ENCODE results near the gene L3MBTL4. TPM values are rescaled to one million over a fixed set of nuclear protein-coding genes. Genes with fewer than 3 reads are reported as not detected.
A peak's percentile ranks its signal among the peaks of the same experiment; 100 is the strongest.
"Not testable (repeated sequence)": the region's sequence is repeated elsewhere in the genome, so short reads cannot be mapped to it uniquely, and the experiment has no call there.

The L3MBTL4 gene
- total RNA-seq, 1 donor from 2014 or later: 0.34 TPM

GRCh38 chr18:6052449-6052913 is 362.2 kb downstream of the L3MBTL4 start:
- H3K36me3 Mint-ChIP-seq: no peaks in the 10 kb centered on the region
- Histone ChIP-seq H4K20me1 (ENCODE audit: low read depth) (no peaks in the 10 kb centered on the region), H3K9me3 (ENCODE audit: low read depth) (no peaks in the 10 kb centered on the region)

GRCh38 chr18:6047596-6047995 is 367.1 kb downstream of the L3MBTL4 start:
- H3K36me3 Mint-ChIP-seq; H2AFZ ChIP-seq (replicated peaks); H3K27me3 ChIP-seq; H3K27ac ChIP-seq; H3K4me1 ChIP-seq; H3K79me2 ChIP-seq (ENCODE audit: low read depth); H3K4me3 ChIP-seq; H3K4me1 Mint-ChIP-seq; H3F3A ChIP-seq (ENCODE audit: low read depth); H3K27me3 Mint-ChIP-seq (ENCODE audit: insufficient read depth, low read depth); H3K27ac Mint-ChIP-seq; H3K9me3 ChIP-seq (ENCODE audit: low read depth); H3K36me3 ChIP-seq; H3K4me2 ChIP-seq; H3K9ac ChIP-seq; DNase-seq (ENCODE audit: low spot score); H4K20me1 ChIP-seq (ENCODE audit: low read depth); H3K4me3 Mint-ChIP-seq: not testable (repeated sequence)
- peaks cover 32% of the 10 kb centered on the region for H3K9me3 Mint-ChIP-seq

More at GRCh38 chr18:6052449-6052913, 362.2 kb downstream of the L3MBTL4 start:
- Mint-ChIP-seq H3K4me1 (peaks cover 40% of the 10 kb centered on the region), H3K27me3 (ENCODE audit: insufficient read depth, low read depth) (peaks cover 2% of the 10 kb centered on the region), H3K4me3 (no peak overlapping the region), H3K9me3 (peaks cover 2% of the 10 kb centered on the region), H3K27ac (no peak overlapping the region)
- Histone ChIP-seq H3K27ac (no peak overlapping the region), H2AFZ (replicated peaks) (no peak overlapping the region), H3K4me2 (no peak overlapping the region), H3K79me2 (ENCODE audit: low read depth) (no peaks in the 10 kb centered on the region), H3K4me1 (peaks cover 13% of the 10 kb centered on the region), H3K9ac (no peak overlapping the region), H3F3A (ENCODE audit: low read depth) (no peaks in the 10 kb centered on the region), H3K36me3 (no peaks in the 10 kb centered on the region), H3K27me3 (no peaks in the 10 kb centered on the region), H3K4me3 (no peak overlapping the region)
- DNase-seq (ENCODE audit: low spot score): no peak
- TF ChIP-seq EZH2 (IDR thresholded peaks at IDR 0.05): no peak
- no peak for TF ChIP-seq CTCF (IDR thresholded peaks at IDR 0.05)

GRCh38 chr18:6044773-6045172 is 369.9 kb downstream of the L3MBTL4 start:
- peaks cover 2% of the 10 kb centered on the region for H3K36me3 Mint-ChIP-seq
- DNase-seq (ENCODE audit: low spot score): no peak

GRCh38 chr18:6044319-6044718 is 370.4 kb downstream of the L3MBTL4 start:
- no peaks in the 10 kb centered on the region for H3K27me3 ChIP-seq
- H3K9me3 ChIP-seq (ENCODE audit: low read depth): no peaks in the 10 kb centered on the region
- H3K9ac ChIP-seq: no peak overlapping the region
- no peaks in the 10 kb centered on the region for H3K36me3 ChIP-seq
- Mint-ChIP-seq H3K27ac (no peak overlapping the region), H3K4me3 (no peak overlapping the region), H3K4me1 (no peaks in the 10 kb centered on the region), H3K36me3 (peaks cover 2% of the 10 kb centered on the region), H3K27me3 (ENCODE audit: insufficient read depth, low read depth) (peaks cover 3% of the 10 kb centered on the region), H3K9me3 (peaks cover 38% of the 10 kb centered on the region)
- no peak for DNase-seq (ENCODE audit: low spot score)
- H2AFZ ChIP-seq (replicated peaks): no peak overlapping the region
- TF ChIP-seq CTCF (IDR thresholded peaks at IDR 0.05) (no peak), EZH2 (IDR thresholded peaks at IDR 0.05) (no peak), EZH2phosphoT487 (IDR thresholded peaks at IDR 0.05) (no peak)
- no peak overlapping the region for H3K4me3 ChIP-seq
- H4K20me1 ChIP-seq (ENCODE audit: low read depth): no peaks in the 10 kb centered on the region
- no peaks in the 10 kb centered on the region for H3K4me1 ChIP-seq
- no peaks in the 10 kb centered on the region for H3F3A ChIP-seq (ENCODE audit: low read depth)
- H3K27ac ChIP-seq: no peak overlapping the region
- H3K79me2 ChIP-seq (ENCODE audit: low read depth): no peaks in the 10 kb centered on the region
- no peak overlapping the region for H3K4me2 ChIP-seq

More at GRCh38 chr18:6044773-6045172, 369.9 kb downstream of the L3MBTL4 start:
- H3K27ac ChIP-seq: no peak overlapping the region
- H2AFZ ChIP-seq (replicated peaks): no peak overlapping the region
- no peaks in the 10 kb centered on the region for H3K79me2 ChIP-seq (ENCODE audit: low read depth)
- Mint-ChIP-seq H3K4me3 (no peak overlapping the region), H3K27ac (no peak overlapping the region), H3K9me3 (peaks cover 36% of the 10 kb centered on the region), H3K27me3 (ENCODE audit: insufficient read depth, low read depth) (peaks cover 3% of the 10 kb centered on the region), H3K4me1 (no peaks in the 10 kb centered on the region)
- H3K9ac ChIP-seq: no peak overlapping the region
- no peaks in the 10 kb centered on the region for H3K27me3 ChIP-seq
- no peak overlapping the region for H3K4me3 ChIP-seq
- no peaks in the 10 kb centered on the region for H3K4me1 ChIP-seq
- no peaks in the 10 kb centered on the region for H3K36me3 ChIP-seq
- H3K9me3 ChIP-seq (ENCODE audit: low read depth): no peaks in the 10 kb centered on the region
- H3K4me2 ChIP-seq: no peak overlapping the region
- H4K20me1 ChIP-seq (ENCODE audit: low read depth): no peaks in the 10 kb centered on the region
- H3F3A ChIP-seq (ENCODE audit: low read depth): no peaks in the 10 kb centered on the region
- TF ChIP-seq EZH2phosphoT487 (IDR thresholded peaks at IDR 0.05) (no peak), CTCF (IDR thresholded peaks at IDR 0.05) (peak; percentile 33)

Measured in neural progenitor cell (in vitro differentiated cells).